HG03025 (cell line): ENCODE data around the gene WNT4.

Experiments used
- ATAC-seq: cut with Tn5 transposase; IDR thresholded peaks from one replicate; pipeline ENCODE4 v1.9.1; 2021; ENCODE audit warnings: mild to moderate bottlenecking, moderate library complexity; ENCODE audit not compliant: unreplicated experiment, low FRiP score

WNT4 gene

DNA sequence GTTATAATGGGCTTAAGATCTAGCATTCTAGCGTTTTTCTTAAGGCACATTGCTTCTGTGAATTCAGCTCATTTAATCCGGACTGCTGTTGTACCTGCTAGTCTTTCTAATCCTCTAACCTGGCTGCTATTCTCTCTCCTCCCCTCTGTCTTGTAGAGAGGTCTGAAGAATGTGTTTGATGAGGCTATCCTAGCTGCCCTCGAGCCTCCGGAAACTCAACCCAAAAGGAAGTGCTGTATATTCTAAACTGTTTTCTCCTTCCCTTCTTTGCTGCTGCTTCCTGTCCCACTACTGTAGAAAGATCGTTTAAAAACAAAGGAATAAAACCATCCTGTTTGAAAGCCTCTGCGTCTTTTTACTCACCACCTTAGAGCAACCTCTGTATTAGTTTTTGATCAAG lies 53.1 kb downstream of the WNT4 start:
- ATAC-seq, result no peak

DNA sequence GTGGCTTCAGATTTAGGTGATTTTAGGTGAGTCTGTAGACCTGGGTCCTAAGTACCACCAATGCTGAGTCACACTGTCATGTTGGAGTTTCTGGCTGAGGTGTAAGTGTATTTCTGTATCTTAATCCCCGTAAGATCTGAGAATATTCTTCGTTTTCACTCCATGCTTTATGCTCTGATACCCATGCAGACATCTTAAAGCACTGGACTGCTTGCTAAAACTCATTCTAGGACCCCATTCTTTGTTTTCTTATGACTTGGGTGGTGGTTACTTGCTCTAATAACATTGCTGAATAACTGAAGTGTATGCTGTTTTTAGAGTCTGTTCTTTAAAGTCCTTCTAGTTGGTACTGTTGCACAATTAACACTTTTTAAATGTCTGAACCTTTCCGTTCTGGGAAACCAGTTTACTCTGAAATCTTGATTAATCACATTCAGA lies 53.7 kb downstream of the WNT4 start:
- no peak for ATAC-seq

DNA sequence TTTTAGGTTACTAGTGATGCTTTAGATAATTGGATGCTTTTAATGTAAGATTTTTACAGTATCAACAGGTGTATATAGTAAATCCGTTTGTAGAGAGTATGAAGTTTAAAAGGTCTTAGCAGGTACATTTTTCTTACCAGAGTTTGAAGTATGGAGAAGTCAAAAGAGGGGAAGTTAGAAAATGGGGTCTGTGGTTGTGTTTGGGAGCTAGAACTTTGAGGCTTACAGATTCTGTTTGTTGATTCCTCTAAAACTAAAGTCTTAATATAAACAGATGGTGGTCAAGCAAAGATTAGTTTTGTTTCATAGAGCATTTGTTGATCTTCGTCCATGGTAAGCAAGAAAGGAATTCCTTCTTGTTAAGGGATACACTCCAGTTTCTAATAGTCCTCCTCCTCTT lies 54.6 kb downstream of the WNT4 start:
- ATAC-seq, result no peak

DNA sequence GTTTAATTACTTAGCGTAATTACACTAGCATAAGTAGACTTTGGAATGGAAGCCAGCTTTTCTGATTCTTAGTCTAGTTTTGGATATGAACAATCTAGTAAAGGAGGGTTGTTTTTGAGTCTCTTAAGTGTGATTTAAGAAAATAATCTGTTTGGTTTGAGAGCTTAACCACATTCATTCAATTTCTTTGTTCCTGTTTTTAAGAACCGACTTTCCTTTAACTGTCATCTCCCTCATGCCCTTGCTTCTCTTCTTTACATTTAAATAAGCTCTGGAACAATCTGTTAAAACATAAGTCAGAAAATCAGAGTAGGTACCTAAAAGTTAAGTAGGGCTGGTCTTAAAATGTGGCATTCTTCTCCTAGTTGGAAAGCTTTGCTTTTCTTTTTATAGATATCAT lies 62.7 kb downstream of the WNT4 start:
- no peak for ATAC-seq

DNA sequence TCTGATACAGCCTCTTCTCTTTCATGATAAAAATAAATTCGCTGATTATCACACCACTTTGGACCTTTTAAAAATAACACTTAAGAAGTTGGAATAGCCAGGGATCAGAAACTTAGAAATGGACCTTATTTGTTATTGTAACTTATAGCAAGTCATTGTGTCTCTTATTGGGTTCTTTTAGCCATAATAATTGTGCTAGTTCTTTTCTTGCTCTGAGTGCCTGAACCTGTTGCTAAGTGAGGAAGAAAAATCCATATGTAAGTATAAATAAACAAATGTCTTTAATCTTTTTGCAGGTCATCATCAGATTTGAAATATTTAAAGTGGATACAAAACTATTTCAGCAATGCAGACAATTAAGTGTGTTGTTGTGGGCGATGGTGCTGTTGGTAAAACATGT lies 64.8 kb downstream of the WNT4 start:
- ATAC-seq, result no peak

DNA sequence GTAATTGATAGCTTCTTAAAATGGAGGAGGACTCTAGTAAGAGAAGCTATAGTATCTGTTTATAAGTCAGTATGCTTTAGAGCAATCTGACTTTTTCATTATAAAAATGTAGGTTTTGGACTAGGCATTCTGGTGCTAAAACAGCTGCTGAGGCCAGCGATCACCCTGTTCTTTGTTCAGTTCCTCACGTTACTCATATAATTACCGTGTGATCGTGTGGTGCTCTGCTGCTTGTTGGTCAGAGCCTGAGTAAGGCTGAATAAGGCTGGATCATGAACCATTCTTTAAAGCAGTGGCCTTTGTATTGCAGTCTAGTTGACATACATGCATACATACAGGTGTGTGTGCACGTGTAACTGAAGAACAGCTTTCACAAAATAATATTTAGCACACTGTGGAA lies 65.2 kb downstream of the WNT4 start:
- ATAC-seq, result no peak

DNA sequence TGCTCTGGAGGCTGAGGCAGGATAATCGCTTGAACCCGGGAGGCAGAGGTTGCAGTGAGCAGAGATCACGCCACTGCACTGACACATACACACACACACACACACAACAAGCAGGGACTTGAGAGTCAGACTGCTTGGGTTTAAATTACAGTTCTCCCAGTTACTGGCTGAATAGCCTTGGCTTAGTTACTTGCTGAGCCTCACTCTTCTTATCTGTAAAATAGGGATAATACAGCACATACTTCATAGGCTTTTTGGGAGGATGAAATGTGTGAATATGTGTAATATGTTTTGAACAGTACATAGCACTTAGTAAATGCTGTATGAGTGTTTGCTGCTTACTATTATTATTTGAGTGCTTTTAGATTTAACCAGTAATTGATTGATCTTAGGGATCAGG lies 66.6 kb downstream of the WNT4 start:
- ATAC-seq, result no peak

DNA sequence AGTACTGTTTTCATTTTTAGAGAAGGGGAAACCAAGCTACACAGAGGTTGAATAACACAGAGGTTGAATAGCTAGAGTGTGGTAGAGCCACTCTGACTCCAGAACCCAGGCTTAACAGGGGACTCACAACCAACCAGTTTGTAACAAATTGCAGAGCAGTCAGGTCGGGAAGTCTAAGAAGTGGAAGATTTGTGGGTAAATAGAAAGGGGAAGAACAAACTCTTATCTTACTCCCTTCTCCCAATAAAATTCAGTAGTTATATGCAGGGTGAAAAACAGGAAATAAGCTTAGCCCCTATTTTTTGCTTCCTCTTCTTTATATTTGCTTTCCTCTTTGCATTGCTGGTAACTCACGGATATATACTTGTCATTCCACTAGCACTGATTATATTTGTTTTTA lies 67.2 kb downstream of the WNT4 start:
- no peak for ATAC-seq

DNA sequence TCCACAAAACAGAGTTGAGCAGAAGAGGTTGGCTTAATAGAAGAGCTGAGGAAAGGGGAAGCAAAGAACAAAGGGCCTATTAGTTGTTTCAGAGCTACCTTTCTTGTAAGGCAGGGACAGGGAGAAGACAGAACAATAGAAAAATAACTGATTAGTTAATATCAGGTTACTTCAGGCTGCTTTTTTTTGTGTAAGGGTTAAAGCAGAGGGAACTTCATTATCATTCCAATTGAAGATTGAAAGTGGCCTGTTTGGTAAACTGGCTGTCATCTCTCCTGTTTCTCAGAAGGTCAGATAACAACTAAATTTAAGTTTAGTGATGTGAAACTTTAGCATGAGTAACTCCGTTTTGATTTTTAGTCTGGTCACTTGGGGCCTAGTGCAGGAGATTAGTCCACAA lies 68.1 kb downstream of the WNT4 start:
- no peak for ATAC-seq

DNA sequence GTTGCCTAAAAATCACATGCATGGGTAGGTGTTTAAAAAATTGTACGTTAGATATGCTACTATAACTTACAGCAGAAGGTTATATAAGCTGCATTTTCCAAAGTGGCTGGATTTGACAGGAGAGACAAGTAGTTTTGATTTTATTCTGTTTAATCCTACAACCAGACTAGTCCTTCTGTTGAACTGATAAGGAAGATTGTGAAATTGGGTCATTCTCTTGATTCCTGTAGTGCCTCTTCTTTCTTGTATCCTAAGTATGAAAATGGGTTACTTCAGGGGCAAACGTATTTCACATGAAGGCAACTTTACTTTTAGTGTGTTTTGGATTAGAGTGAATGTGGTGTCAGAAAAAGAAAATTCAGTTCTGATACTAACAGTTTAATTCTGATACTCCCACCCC lies 71.4 kb downstream of the WNT4 start:
- ATAC-seq, result no peak
